GM19238 (cell line): ENCODE measurements around the gene MLYCD.

Source experiments
- DNase-seq: peaks from one replicate; pipeline ENCODE4 v3.0.0; 2011; ENCODE audit warnings: low spot score; ENCODE audit not compliant: insufficient read length

Gene MLYCD

DNA sequence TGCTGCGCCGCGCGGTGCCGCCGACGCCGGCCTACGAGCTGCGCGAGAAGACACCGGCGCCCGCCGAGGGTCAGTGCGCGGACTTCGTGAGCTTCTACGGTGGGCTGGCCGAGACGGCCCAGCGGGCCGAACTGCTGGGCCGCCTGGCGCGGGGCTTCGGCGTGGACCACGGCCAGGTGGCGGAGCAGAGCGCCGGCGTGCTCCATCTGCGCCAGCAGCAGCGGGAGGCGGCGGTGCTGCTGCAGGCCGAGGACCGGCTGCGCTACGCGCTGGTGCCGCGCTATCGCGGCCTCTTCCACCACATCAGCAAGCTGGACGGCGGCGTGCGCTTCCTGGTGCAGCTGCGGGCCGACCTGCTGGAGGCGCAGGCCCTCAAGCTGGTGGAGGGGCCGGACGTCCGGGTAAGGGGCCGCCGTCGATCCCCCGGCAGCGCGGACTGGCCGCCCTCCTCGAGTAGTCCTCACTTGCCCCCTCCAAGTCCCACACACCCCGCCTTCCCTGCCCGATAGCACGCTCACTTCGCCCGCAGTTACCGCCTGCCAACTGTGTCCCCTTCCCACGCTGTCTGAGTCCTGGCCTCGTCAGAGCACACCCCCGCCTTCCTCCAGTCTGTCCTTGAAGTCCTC, 470 bp downstream of the MLYCD start:
- peak; percentile 60 for DNase-seq

DNA sequence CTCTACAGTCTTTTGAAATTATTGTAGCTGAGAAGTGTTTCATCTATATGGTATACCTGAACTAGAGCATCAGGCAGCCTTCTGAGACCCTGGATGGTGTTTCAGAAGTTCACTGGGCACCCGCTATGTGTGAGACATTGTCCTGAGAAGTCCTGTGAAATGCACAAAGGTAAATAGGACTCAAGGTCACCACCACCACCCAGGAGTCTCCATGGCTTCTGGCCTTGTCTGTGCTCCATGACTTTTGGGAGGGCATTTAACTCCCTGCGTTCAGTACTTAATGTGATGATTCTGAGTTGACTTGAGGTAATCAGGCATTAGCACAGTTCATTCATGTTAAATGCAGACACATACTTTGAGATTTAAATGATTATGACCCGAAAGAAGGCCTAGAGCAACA, 1.1 kb downstream of the MLYCD start:
- DNase-seq = no peak

DNA sequence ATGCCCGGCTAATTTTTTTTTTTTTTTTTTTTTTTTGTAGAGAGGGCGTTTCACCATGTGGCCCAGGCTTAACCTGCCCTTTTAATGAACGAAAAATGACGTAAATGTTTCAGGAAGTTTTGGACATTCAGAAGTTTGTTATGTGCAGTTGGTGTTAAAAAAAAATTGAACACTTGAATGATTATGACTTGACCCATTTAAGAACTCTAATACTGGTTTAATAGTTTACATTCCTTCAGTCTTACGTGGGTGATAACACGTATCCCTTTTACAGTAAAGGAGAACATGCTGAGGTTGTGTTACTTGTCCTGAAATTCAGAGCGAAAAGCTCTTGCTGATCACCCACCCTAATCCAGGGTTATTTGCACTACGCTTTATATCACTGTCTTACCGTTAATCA, 1.7 kb downstream of the MLYCD start:
- DNase-seq = no peak

DNA sequence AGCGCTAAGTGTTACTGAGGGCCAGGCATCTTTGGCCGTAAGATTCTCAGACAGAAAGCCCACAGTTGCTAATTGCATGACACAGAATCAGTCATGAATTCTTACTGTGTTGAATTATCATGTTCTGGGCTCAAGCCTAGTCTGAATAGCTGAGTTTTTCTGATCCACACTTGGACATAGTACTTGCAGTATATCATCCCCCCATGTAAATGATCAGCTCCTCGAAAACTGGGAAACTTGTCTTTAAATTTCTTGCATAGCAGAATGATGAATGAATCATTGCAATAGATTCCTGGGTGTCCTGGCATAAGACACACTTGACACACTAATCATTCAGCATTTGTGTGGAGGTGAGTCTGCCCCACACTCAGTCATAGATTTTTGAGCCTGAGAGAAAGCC, 2.2 kb downstream of the MLYCD start:
- DNase-seq = no peak

DNA sequence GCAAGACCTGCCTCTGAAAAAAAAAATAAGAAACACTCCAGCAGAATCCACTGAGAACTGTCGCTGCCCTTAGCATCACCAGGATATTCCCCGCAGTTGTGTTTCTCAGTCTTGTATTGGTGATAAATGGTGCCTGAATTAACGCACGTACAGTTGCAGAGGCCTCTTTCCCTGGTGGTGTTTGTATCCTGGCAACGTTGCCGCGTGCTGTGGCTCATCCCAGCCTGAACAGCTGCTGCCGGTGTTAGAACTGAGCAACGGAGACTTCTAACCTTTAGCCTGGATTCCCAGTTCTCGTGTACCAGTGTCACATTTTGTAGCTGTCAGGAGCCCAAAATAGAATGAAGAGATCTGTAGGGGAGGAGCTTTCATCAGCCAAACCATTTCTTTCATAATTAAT, 4.8 kb downstream of the MLYCD start:
- no peak for DNase-seq

DNA sequence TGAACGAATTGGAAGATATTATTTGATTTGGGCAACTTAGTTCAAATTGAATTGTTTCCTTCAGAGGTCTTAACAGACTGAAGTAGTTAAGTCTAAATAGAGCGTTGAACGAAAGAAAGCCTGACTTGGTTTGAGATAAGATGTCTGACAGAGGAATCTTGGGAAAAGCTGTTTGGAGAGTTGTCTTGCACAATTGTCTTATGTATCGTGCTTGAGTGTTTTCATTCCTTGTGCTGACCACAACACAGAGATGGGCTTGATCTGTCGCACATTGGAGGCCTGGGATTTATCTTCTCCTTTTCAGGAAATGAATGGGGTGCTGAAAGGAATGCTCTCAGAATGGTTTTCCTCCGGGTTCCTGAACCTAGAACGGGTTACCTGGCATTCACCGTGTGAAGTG, 7.8 kb downstream of the MLYCD start:
- DNase-seq = no peak

GRCh38 chr16:83907111-83907510, 8.2 kb downstream of the MLYCD start:
- DNase-seq = no peak

DNA sequence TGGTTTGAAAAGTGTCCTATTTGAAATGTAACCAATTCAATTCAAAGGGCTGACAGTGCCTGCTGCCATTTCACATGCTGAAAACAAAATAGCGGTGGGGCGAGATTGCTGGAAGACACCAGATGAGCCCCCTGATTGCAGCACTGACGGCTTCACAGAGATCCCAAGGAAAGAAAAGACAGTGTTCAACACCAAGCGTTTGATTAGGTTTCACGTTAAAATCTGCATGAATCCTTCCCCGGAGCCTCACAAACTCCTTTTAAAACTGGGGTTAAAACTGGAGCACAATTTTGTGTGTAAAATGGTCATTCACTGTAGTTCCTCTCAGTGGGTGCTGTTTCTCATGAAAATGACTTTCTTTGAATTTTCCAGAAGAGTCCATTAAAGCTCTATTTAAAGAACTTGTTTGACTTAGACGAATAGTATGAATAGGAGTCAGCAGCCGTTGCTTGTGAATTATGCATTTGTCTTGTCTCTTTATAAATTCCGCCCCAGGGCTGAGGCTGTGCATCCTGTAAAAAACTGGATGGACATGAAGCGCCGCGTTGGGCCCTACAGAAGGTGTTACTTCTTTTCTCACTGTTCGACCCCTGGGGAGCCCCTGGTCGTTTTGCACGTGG, 8.8 kb downstream of the MLYCD start:
- no peak for DNase-seq

DNA sequence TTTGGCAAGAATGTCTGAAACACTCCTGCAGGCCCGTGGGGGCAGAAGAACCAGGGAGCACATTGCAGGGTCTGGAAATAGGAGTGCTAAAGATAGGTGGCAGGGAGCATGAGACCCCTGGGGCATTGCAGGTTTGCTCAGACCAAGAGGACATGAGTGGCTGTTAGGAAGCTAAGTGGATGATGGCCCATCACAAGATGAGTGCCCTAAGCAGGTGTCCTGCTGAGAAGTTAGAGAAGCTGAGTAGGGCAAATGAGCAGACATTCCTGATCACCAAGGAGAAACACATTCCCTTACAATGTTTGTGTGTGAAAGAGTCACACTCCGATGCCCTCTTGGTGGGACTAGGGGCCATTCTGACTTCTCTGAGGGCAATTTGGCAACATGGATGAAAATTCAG, 9.9 kb downstream of the MLYCD start:
- no peak for DNase-seq

DNA sequence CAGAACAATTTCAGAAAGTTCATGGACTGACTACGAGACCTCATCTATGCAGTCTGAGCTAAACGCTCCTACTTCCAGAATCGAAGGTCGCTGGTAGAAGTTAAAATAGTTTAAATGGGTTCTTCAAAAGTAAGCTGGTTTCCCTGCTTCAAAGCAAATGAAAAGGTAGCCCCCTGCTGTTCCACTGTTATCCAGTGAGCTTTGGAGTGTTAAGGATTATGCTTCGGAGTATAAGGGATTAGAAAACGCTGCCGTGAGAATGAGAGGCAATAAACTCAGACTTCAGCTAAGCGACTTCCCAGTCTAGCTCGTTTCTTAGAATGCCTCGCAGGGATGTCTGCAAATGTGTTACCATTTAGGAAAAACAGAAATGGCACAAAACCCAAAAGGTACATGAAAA, 12.4 kb downstream of the MLYCD start:
- DNase-seq = no peak

DNA sequence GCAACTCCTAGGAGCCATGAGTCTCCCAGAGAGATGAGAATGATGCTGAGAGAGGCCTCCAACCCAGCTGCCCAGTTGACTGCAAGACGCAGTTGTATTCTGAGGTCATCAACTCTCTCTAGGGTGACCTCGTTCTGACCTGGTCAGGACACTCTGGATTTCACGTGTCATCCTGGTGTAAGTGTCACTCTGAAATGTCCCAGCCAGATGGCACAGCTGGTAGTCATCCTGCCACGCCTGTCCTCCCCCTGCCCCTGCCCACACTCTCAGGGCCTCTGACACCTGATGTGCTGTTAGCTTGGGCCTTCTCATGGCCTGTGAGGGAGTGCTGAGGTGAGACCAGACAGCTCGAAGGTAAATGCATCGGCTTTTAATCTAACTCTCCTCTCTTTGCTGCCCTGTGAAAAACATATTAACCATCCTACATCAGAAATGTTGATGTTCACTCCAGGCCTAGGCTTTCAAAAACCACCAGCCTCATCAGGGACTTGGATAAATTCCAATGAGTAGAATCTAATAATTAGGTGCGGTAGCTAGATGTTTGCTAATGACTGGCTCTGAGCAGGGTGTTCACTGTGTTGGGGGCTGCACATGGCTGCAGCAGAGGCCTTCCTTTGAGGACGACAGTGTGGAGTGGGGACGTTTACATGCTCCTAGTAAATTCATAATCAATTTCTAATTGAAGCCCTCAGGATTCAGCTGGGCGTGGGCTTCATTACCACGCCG, 13.8 kb downstream of the MLYCD start:
- DNase-seq = no peak

- no peak for DNase-seq
Measured at GRCh38 chr16:83913245-83913633, 14.3 kb downstream of the MLYCD start.

- DNase-seq = no peak
Measured at GRCh38 chr16:83914091-83914710, 15.3 kb downstream of the MLYCD start.

- DNase-seq = no peak
Measured at GRCh38 chr16:83915081-83915480, 16.2 kb downstream of the MLYCD start.

DNA sequence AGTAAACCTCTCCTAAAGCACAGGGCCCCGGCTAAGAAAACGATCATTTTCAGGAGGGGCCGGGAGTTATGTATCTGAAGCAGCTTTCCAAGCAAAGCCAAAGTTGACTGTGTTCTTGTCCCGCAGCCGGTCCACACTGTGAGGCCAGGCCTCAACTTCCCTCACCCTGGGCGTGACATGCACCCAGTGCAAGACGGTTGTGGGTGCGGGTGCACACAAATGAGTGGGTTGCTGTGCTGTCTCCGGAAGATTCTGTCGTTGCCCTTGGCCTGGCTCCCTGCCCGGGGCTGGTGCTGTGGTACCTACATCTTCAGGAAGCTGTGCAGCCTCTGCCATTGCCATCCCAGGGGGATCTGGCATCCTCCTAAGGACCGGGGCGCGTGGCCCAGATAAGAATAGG, 16.6 kb downstream of the MLYCD start:
- no peak for DNase-seq

- DNase-seq = no peak
Measured at GRCh38 chr16:83917152-83918120, 18.5 kb downstream of the MLYCD start.

GRCh38 chr16:83920894-83921491, 22.1 kb downstream of the MLYCD start:
- no peak for DNase-seq

DNA sequence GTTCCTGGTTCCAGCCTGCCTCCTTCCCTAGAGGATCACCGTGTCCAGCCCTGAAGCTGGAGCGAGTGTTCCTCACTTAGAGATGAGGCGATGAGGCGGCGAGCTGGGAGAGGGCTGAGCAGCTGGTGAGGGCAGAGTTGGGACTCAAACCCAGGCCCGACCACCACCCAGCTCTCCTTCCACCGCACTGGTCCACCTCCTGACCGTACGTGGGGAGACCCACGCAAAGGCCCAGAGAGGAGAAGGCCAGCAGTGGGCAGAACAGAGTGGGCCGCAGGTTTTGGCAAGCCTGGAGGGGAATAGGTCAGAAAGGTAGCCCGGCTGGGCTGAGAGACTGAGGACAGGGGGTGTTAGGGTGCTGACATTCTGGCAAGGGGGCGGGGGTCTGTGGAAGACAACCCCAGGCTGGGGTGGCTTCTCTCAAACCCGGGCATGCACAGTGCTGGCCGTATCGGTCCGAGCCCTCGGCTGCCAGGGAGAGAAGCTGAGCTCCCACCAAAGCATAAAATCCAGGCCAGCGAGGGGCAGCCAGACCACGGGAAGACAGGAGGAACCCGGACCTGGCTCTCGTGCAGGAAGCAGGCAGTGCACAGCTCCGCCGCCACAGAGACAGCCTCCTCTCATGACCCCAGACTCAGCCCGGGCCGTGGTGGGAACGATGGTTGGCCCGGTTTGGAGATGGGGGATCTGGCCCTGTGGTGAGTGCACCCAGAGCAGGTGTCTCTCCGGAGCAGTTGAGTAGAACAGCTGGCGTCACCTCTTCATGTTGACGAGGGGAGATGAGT, 24.9 kb downstream of the MLYCD start:
- DNase-seq = no peak

DNA sequence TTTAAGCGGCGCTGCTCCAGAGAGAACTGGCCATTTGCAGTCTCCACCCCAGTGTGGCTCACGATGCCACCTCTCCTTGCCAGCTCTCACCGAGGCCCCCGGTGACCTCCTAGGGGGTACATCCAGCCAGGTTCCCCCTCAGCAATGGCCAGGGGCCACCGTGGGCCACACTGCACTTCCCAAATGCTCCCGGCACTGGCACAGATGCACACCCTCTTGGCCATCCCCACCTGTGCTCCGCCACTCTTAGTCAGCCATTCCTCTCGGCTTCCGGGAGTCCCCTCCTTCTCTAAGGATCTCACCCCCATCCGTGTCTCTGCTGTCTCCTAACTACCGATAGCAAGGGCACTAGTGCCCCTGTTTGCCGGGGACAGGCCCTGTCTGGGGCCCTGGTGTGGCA, 25.8 kb downstream of the MLYCD start:
- DNase-seq = no peak
